Measurements from ENCODE around the gene NFU1. TPM values are rescaled to one million over a fixed set of nuclear protein-coding genes. Genes with fewer than 3 reads are reported as not detected.
"Not testable (repeated sequence)": the region's sequence is repeated elsewhere in the genome, so short reads cannot be mapped to it uniquely, and the experiment has no call there.

NFU1 gene
- total RNA-seq, 1 donor from 2014 or later = 56.7 TPM

- DNase-seq (ENCODE audit: low spot score in 2 of 2); FAIRE-seq: not testable (repeated sequence)
Measured at GRCh38 chr2:69354976-69355375, 82.3 kb downstream of the NFU1 start.

GRCh38 chr2:69353360-69353759 lies 83.9 kb downstream of the NFU1 start:
- no peak for DNase-seq (ENCODE audit: low spot score in 2 of 2)
- no peak for FAIRE-seq

- DNase-seq (ENCODE audit: low spot score in 2 of 2) (no peak), FAIRE-seq (no peak)
Measured at GRCh38 chr2:69348781-69349180, 88.5 kb downstream of the NFU1 start.

Other genes with a start within 250 kb of the NFU1 start
- 97.4 TPM for gene GFPT1, start 50.2 kb downstream of the NFU1 start, total RNA-seq
- gene AAK1, start 206.3 kb upstream of the NFU1 start, total RNA-seq = 31.4 TPM

All from frontal cortex (tissue), 4 donors.